Esophagus squamous epithelium (tissue), 4 donors: Measurements from ENCODE around the gene MMP25.

Experiments used
- CTCF ChIP-seq, 6 experiments: fragments of 450-650 bp in 4 of 6; fragments of 200-600 bp in 2 of 6; sonication (generic) in 2 of 6; IDR thresholded peaks; one replicate each; pipeline ENCODE4 v1.5.1; 2016 to 2019; ENCODE audit warnings: antibody characterized with exemption in 6 of 6, mild to moderate bottlenecking in 4 of 6, moderate library complexity in 4 of 6
- POLR2A ChIP-seq, 4 donors: fragments of 450-650 bp; IDR thresholded peaks; one replicate each; pipeline ENCODE4 v1.6.1; 2017; ENCODE audit warnings: antibody characterized with exemption in 4 of 4, mild to moderate bottlenecking in 4 of 4, moderate library complexity in 3 of 4

GRCh38 chr16:3007059-3007956 is 39.1 kb upstream of the MMP25 start:
- no peak for TF ChIP-seq CTCF (IDR thresholded peaks at IDR 0.05)
- no peak for TF ChIP-seq POLR2A (IDR thresholded peaks at IDR 0.05)
